Osteocyte (in vitro differentiated cells): ENCODE measurements around the gene ELF1. TPM values are rescaled to one million over a fixed set of nuclear protein-coding genes. Genes with fewer than 3 reads are reported as not detected.
A peak's percentile ranks its signal among the peaks of the same experiment; 100 is the strongest.

Experiments
- DNase-seq: peaks from one replicate; pipeline ENCODE4 v3.0.0; 2021; ENCODE audit warnings: mixed read lengths; ENCODE audit not compliant: unreplicated experiment; ENCODE audit errors: extremely low spot score
- H3K27ac Mint-ChIP-seq: one replicate; pipeline ENCODE4 v1.8.0; 2021; ENCODE audit warnings: mild to moderate bottlenecking, mixed read lengths; ENCODE audit not compliant: unreplicated experiment
- H3K27me3 Mint-ChIP-seq: one replicate; pipeline ENCODE4 v1.8.0; 2021; ENCODE audit warnings: mixed read lengths; ENCODE audit not compliant: unreplicated experiment
- H3K36me3 Mint-ChIP-seq: one replicate; pipeline ENCODE4 v1.8.0; 2021; ENCODE audit warnings: mixed read lengths; ENCODE audit not compliant: unreplicated experiment
- H3K4me1 Mint-ChIP-seq: one replicate; pipeline ENCODE4 v1.8.0; 2021; ENCODE audit warnings: mixed read lengths; ENCODE audit not compliant: unreplicated experiment
- H3K4me3 Mint-ChIP-seq: one replicate; pipeline ENCODE4 v1.8.0; 2021; ENCODE audit warnings: mild to moderate bottlenecking, moderate library complexity, mixed read lengths; ENCODE audit not compliant: unreplicated experiment
- H3K9me3 Mint-ChIP-seq: one replicate; pipeline ENCODE4 v1.8.0; 2021; ENCODE audit warnings: mixed read lengths; ENCODE audit not compliant: unreplicated experiment
- CTCF ChIP-seq: fragments of 200-600 bp; sonication (generic); IDR thresholded peaks from 2 replicates; pipeline ENCODE4 v1.5.0; 2021; ENCODE audit warnings: antibody characterized with exemption, mild to moderate bottlenecking, moderate library complexity
- total RNA-seq: library from RNA; stranded (reverse); gene quantifications from 2 replicates; pipeline ENCODE4 v1.2.1, GENCODE V29; 2021

Gene ELF1
- total RNA-seq, 1 donor from 2014 or later: 52.6 TPM

GRCh38 chr13:41019578-41020347 is 647 bp upstream of the ELF1 start:
- DNase-seq: no peak
- Mint-ChIP-seq H3K4me3 (no peak overlapping the region), H3K4me1 (peaks cover 31% of the 10 kb centered on the region), H3K36me3 (peaks cover 4% of the 10 kb centered on the region), H3K27ac (no peak overlapping the region), H3K27me3 (no peaks in the 10 kb centered on the region), H3K9me3 (peaks cover 3% of the 10 kb centered on the region)
- no peak for TF ChIP-seq CTCF

DNA sequence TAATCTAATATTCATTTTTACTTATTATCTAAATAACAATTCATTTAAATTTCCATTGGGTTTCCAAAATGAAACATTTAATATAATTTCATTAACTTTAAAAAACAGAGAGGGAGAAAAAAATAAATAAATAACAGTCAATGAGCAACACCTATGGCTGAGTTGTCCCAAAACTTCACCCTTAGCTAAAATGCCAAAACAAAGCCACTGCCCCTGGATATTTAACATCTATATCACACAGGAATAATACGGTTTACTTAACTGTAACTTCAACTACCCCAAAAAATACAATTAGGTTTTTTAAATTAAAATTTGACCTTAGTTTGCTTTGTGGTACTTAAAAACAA is 541 bp downstream of the ELF1 start:
- Mint-ChIP-seq H3K4me1 (peaks cover 30% of the 10 kb centered on the region), H3K27ac (peak overlapping the region; percentile 87)

DNA sequence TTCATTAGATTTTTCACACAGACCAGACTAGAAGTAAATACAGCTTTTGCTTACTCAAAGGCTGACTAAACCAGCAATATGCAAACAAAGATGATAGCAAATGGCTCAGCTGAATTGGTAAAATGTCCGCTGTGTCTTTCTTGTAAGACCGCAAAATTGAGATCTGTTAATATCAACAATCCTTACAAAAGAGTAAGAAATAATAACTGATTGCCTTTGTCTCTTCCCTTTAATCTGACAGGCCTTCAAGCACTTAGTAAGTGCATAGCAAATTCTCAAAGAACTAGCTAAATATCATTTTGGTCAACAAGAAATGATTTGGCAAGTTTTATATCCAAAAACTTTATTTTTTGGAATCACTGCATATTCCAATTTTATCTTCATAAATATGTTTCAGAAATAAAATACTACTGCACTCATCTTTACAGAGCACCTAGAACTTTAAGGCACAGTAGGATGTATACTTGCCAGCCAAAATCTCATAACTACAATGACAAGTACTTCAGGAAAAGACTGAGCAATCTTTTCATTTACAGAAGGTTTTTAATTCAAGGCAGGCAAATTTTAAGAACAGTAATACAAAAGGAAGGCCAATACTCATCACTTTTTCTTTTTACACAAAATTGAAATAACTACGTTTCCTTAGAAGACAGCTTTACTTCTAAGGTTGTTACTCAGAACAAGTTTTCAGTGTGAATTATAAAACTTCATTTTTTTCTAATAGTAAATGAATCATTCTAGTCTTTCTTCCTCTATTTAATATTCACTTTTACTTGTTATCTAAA is 1.1 kb downstream of the ELF1 start:
- DNase-seq: no peak
- Mint-ChIP-seq H3K4me3 (peak overlapping the region; percentile 5), H3K36me3 (peaks cover 4% of the 10 kb centered on the region), H3K4me1 (peaks cover 30% of the 10 kb centered on the region), H3K27me3 (no peaks in the 10 kb centered on the region), H3K27ac (peak overlapping the region; percentile 12), H3K9me3 (peaks cover 3% of the 10 kb centered on the region)
- no peak for TF ChIP-seq CTCF

More for the DNA sequence above, 541 bp downstream of the ELF1 start:
- H3K9me3 Mint-ChIP-seq: peaks cover 3% of the 10 kb centered on the region
- peaks cover 4% of the 10 kb centered on the region for H3K36me3 Mint-ChIP-seq
- no peak for TF ChIP-seq CTCF
- DNase-seq: no peak
- H3K4me3 Mint-ChIP-seq: peak overlapping the region; percentile 52
- no peaks in the 10 kb centered on the region for H3K27me3 Mint-ChIP-seq

- peaks cover 3% of the 10 kb centered on the region for H3K9me3 Mint-ChIP-seq
- H3K36me3 Mint-ChIP-seq: peaks cover 4% of the 10 kb centered on the region
- H3K27ac Mint-ChIP-seq: no peak overlapping the region
- DNase-seq: no peak
- H3K4me1 Mint-ChIP-seq: peaks cover 30% of the 10 kb centered on the region
- no peaks in the 10 kb centered on the region for H3K27me3 Mint-ChIP-seq
- TF ChIP-seq CTCF: no peak
- no peak overlapping the region for H3K4me3 Mint-ChIP-seq
Observed at GRCh38 chr13:41017159-41017558, 2.0 kb downstream of the ELF1 start.

DNA sequence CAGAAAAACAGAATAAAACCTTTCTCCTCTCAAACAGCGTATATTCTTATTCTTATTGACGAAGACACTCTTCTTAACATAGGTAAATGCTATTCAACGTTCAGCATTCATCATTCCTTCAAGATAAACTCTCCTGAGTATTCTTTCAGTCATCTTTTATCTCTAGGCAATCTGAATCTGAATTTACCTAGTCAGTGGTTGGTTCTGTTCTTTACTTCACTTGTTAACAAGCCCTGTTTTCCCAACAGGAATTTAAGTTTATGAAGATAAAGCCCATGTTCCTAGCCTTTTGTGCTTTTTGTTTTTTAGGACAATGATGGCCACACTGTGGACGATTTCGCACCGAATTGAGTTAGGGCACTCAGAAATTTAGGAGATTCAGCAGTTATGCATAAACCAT is 3.2 kb downstream of the ELF1 start:
- no peak overlapping the region for H3K4me3 Mint-ChIP-seq
- H3K4me1 Mint-ChIP-seq: peaks cover 24% of the 10 kb centered on the region
- H3K27ac Mint-ChIP-seq: no peak overlapping the region
- peaks cover 3% of the 10 kb centered on the region for H3K9me3 Mint-ChIP-seq
- no peak for DNase-seq
- H3K27me3 Mint-ChIP-seq: no peaks in the 10 kb centered on the region
- H3K36me3 Mint-ChIP-seq: peaks cover 4% of the 10 kb centered on the region
- TF ChIP-seq CTCF: no peak
